GM12878 (cell line): ENCODE data around the gene AGPAT4. TPM values are rescaled to one million over a fixed set of nuclear protein-coding genes. Genes with fewer than 3 reads are reported as not detected.

Source experiments
- ATAC-seq: fragments of 200-7000 bp; cut with Tn5 transposase; 3 replicates; pipeline ENCODE4 v1.9.1; 2020; ENCODE audit warnings: mild to moderate bottlenecking, moderate library complexity
- BruUV-seq: library from RNA; stranded (reverse); fragments of 400-500 nt; replicated peaks from 2 replicates; lab custom pipeline; 2021; lab: Mats Ljungman, UMichigan
- CTCF ChIA-PET: fragments of 300-600 bp; sonication (Branson Sonifier 250); formaldehyde crosslinking; extraction: SDS; loops from one replicate; lab custom pipeline; 2021; ENCODE audit warnings: inconsistent platforms; lab: Yijun Ruan, JAX
- POLR2A ChIA-PET: fragments of 350-600 bp; formaldehyde crosslinking; extraction: SDS; loops from one replicate; lab custom pipeline; 2021; ENCODE audit warnings: inconsistent platforms; lab: Charles Lee
- RAD21 ChIA-PET: fragments of 300-600 bp; sonication (Branson Sonifier 250); formaldehyde crosslinking; loops from one replicate; lab custom pipeline; 2023; ENCODE audit warnings: antibody characterized with exemption; ENCODE audit not compliant: unreplicated experiment; lab: Charles Lee
- SMC1A ChIA-PET: fragments of 300-600 bp; sonication (Branson Sonifier 250); formaldehyde crosslinking; loops from one replicate; lab custom pipeline; 2023; ENCODE audit not compliant: unreplicated experiment, uncharacterized antibody; lab: Charles Lee
- DNase-seq: peaks from one replicate; pipeline ENCODE4 v3.0.0-alpha.2; 2011; ENCODE audit warnings: low read depth, low spot score
- FAIRE-seq: peaks from 3 replicates; lab custom pipeline; 2011; peaks lifted over from hg19 to GRCh38; lab: Jason Lieb, UNC
- H2AFZ ChIP-seq: 2 replicates; pipeline ENCODE4 v1.6.0; 2011; ENCODE audit warnings: low read depth, low read length, control low read depth; ENCODE audit not compliant: control insufficient read depth
- H3K27ac ChIP-seq: 2 replicates; pipeline ENCODE4 v1.5.1; 2011; ENCODE audit warnings: control low read depth; ENCODE audit not compliant: control insufficient read depth, insufficient read depth
- H3K27me3 ChIP-seq, 2 experiments: replicated peaks in 1 of 2; 2 replicates each; pipeline versions ENCODE4 v1.6.0 to v1.6.1; 2011; ENCODE audit warnings: low read length in 1 of 2; ENCODE audit not compliant: control insufficient read depth in 2 of 2, insufficient read depth in 2 of 2
- H3K36me3 ChIP-seq, 2 experiments: 2 replicates each; pipeline ENCODE4 v1.5.1; 2011; ENCODE audit warnings: low read length in 1 of 2; ENCODE audit not compliant: control insufficient read depth in 2 of 2, insufficient read depth in 2 of 2
- H3K4me1 ChIP-seq: 2 replicates; pipeline ENCODE4 v1.6.1; 2011; ENCODE audit warnings: mild to moderate bottlenecking, low read length, moderate library complexity, mixed read lengths; ENCODE audit not compliant: control insufficient read depth, insufficient read depth
- H3K4me2 ChIP-seq: 2 replicates; pipeline ENCODE4 v1.6.0; 2011; ENCODE audit warnings: control low read depth; ENCODE audit not compliant: control insufficient read depth, insufficient read depth
- H3K4me3 ChIP-seq: fragments of 200-600 bp; sonication (generic); 2 replicates; pipeline ENCODE4 v1.5.1; 2016
- H3K79me2 ChIP-seq: 2 replicates; pipeline ENCODE4 v1.6.0; 2011; ENCODE audit warnings: low read length; ENCODE audit not compliant: control insufficient read depth, insufficient read depth
- H3K9ac ChIP-seq: 2 replicates; pipeline ENCODE4 v1.8.0; 2011; ENCODE audit warnings: low read length, control low read depth, mixed read lengths; ENCODE audit not compliant: control insufficient read depth, insufficient read depth
- H3K9me3 ChIP-seq: replicated peaks from 3 replicates; pipeline ENCODE4 v1.5.1; 2011; ENCODE audit warnings: mild to moderate bottlenecking, low read length; ENCODE audit not compliant: control insufficient read depth, insufficient read depth
- H4K20me1 ChIP-seq: 2 replicates; pipeline ENCODE4 v1.6.0; 2011; ENCODE audit not compliant: control insufficient read depth, insufficient read depth
- CEBPZ ChIP-seq: fragments of 150-350 bp; IDR thresholded peaks from 2 replicates; pipeline ENCODE4 v1.6.1; 2016; ENCODE audit warnings: low read depth, low read length
- E2F4 ChIP-seq: IDR thresholded peaks from 2 replicates; pipeline ENCODE4 v1.6.1; 2012; ENCODE audit warnings: low read depth, low read length, improper control_type of control experiment
- HDAC2 ChIP-seq: fragments of 200-600 bp; sonication (generic); IDR thresholded peaks from 2 replicates; pipeline ENCODE4 v1.6.1; 2017
- JUNB ChIP-seq: IDR thresholded peaks from 2 replicates; pipeline ENCODE4 v1.6.1; 2016; ENCODE audit warnings: antibody characterized with exemption, mild to moderate bottlenecking
- MYB ChIP-seq: fragments of 150-350 bp; IDR thresholded peaks from 2 replicates; pipeline ENCODE4 v1.6.1; 2014; ENCODE audit warnings: mild to moderate bottlenecking, low read depth, low read length, borderline replicate concordance
- NBN ChIP-seq: fragments of 450-650 bp; IDR thresholded peaks from 2 replicates; pipeline ENCODE4 v1.6.1; 2016
- NR2C1 ChIP-seq: fragments of 450-650 bp; IDR thresholded peaks from 2 replicates; pipeline ENCODE4 v1.6.1; 2017; ENCODE audit warnings: antibody characterized with exemption, mild to moderate bottlenecking, moderate library complexity
- PAX5 ChIP-seq: IDR thresholded peaks from 2 replicates; pipeline ENCODE4 v1.6.1; 2011; ENCODE audit warnings: low read depth, low read length, borderline replicate concordance
- RAD51 ChIP-seq: fragments of 450-650 bp; IDR thresholded peaks from 2 replicates; pipeline ENCODE4 v1.6.1; 2016; ENCODE audit warnings: moderate library complexity, mild to moderate bottlenecking, inconsistent platforms
- RB1 ChIP-seq: fragments of 450-650 bp; formaldehyde crosslinking; IDR thresholded peaks from 2 replicates; pipeline ENCODE4 v1.6.1; 2017; ENCODE audit warnings: mild to moderate bottlenecking, borderline replicate concordance
- RUNX3 ChIP-seq: IDR thresholded peaks from 2 replicates; pipeline ENCODE4 v1.6.1; 2012; ENCODE audit warnings: low read length, inconsistent platforms
- STAT1 ChIP-seq: fragments of 450-650 bp; conservative IDR thresholded peaks from 2 replicates; pipeline ENCODE4 v1.6.1; 2014; ENCODE audit warnings: antibody characterized with exemption, mild to moderate bottlenecking
- TARDBP ChIP-seq: IDR thresholded peaks from 2 replicates; pipeline ENCODE4 v1.6.1; 2016; ENCODE audit warnings: borderline replicate concordance
- TCF12 ChIP-seq: IDR thresholded peaks from 2 replicates; pipeline ENCODE4 v1.6.1; 2011; ENCODE audit warnings: low read depth, mild to moderate bottlenecking, low read length
- ZNF274 ChIP-seq: IDR thresholded peaks from one replicate; pipeline ENCODE4 v1.8.0; 2011; ENCODE audit not compliant: insufficient read length, insufficient read depth
- WGBS: methylation state at CpG from one replicate; pipeline ENCODE4 v1.1.6; 2016; ENCODE audit warnings: low lambda C conversion rate; ENCODE audit not compliant: insufficient replicate concordance, insufficient coverage; ENCODE audit errors: missing lambda C conversion rate; 5-methylcytosine and 5-hydroxymethylcytosine counted together
- in situ Hi-C: fragments of 300-500 bp; cut with MboI; formaldehyde crosslinking; loops from 9 replicates; pipeline ENCODE4 v1.14.3; 2018; ENCODE audit warnings: mixed read lengths
- intact Hi-C: fragments of 100-400 bp; cut with micrococcal nuclease; formaldehyde crosslinking; loops from one replicate; pipeline ENCODE4 v1.14.2; 2022; ENCODE audit not compliant: unreplicated experiment
- polyA plus RNA-seq, 11 experiments: library from polyadenylated mRNA; depleted of rRNA in 4 of 11; unstranded in 6 of 11; stranded (reverse) in 5 of 11; fragments of >200 nt; fragmentation: Nextera tagmentation in 4 of 11; fragmentation: Illumina TruSeq in 1 of 11; extraction: Ambion mirVana in 4 of 11; extraction: Trizol in 1 of 11; gene quantifications; 1 replicate in 1 of 11; 2 replicates in 10 of 11; pipeline versions ENCODE4 v1.2.1 to v1.2.3, GENCODE V29; 2011 to 2016; ENCODE audit warnings: inconsistent platforms in 2 of 11, missing spikeins in 2 of 11, low read depth in 1 of 11
- total RNA-seq, 4 experiments: library from RNA; depleted of rRNA in 3 of 4; stranded (reverse); fragments of >200 nt in 3 of 4; fragmentation: Illumina TruSeq in 1 of 4; extraction: Trizol in 1 of 4; gene quantifications; 2 replicates each; pipeline versions ENCODE4 v1.2.1 to v1.2.3, GENCODE V29; 2013 to 2021
- TF ChIP-seq, protein P1 (sequence below): IDR thresholded peaks from 2 replicates; pipeline ENCODE4 v1.6.1; 2012; ENCODE audit warnings: low read depth, low read length, improper control_type of control experiment

AGPAT4 gene
- total and polyA plus RNA-seq, 10 of the 15 experiments (the other 5 are each of a cell fraction or from before 2014, with no cell fraction given): 0.34 to 2.2 (median 1.3) TPM

DNA sequence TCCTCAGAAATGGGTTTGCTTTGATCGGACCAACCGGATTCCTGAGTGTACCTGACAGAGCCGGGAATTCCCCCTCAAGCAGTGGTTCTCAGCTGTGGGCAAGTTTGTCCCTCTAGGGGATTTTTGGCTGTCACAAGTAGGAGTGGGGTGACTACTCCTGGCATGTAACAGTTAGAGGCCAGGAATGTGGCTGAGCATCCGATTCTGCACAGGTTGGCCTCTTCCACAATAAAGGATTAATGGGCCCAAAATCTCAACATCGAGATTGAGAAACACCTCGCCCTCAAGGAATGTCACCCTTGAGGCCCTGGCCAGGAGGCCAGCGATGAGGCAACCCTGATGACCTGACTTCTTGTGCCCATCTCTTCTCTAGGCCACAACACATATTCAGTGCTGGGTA lies 7.9 kb downstream of the AGPAT4 start:
- ATAC-seq (peak; percentile 71), DNase-seq (no peak), FAIRE-seq (no peak)
- Histone ChIP-seq H2AFZ (no peak overlapping the region), H3K9me3 (no peaks in the 10 kb centered on the region), H3K36me3 (no peaks in the 10 kb centered on the region), H3K4me3 (no peak overlapping the region), H3K79me2 (no peaks in the 10 kb centered on the region), H3K27me3 (no peaks in the 10 kb centered on the region), H4K20me1 (no peaks in the 10 kb centered on the region), H3K27ac (no peak overlapping the region), H3K4me1 (no peaks in the 10 kb centered on the region), H3K9ac (no peak overlapping the region), H3K4me2 (no peak overlapping the region)
- ChIA-PET POLR2A (no interaction called here), CTCF (no interaction called here), RAD21 (no interaction called here), SMC1A (no interaction called here)
- in situ Hi-C loops: no loop called here
- WGBS: 58% methylated on average over 7 of the region's 7 CpGs
- intact Hi-C loops: no loop called here
- no TSS peak for BruUV-seq
- TF ChIP-seq RUNX3 (peak; percentile 41; the same call in 1 of the 2 replicates), ZNF274 (no peak)

DNA sequence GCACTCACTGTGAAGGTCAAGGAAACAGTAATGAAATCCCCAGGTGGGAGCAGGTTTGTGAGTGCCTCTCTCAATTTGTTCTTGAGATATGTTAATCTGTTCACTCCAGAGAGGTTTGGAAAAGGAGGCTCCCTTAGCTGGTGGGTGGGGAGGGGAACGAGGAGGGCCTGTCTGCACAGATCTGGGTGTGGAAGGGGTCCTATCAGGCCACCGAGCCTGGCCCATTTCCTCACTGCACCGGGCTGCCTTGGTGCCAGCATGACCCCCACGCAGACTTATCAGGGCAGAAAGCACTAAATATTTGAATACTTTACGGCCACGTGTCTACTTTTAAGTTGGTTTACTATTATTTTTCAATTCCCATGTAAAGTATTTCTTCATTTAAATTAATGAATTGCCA lies 8.3 kb downstream of the AGPAT4 start:
- intact Hi-C loops (no loop called here), in situ Hi-C loops (no loop called here)
- no peaks in the 10 kb centered on the region for H3K36me3 ChIP-seq
- H3K4me1 ChIP-seq: no peaks in the 10 kb centered on the region
- BruUV-seq: no TSS peak
- WGBS: 19% methylated on average over 6 of the region's 6 CpGs
- SMC1A ChIA-PET: no interaction called here
- H3K27ac ChIP-seq: no peak overlapping the region
- no peaks in the 10 kb centered on the region for H3K27me3 ChIP-seq
- RAD21 ChIA-PET: no interaction called here
- DNase-seq (no peak), FAIRE-seq (no peak), ATAC-seq (peak; percentile 17; the same call in 1 of the 3 replicates)
- H3K79me2 ChIP-seq: no peaks in the 10 kb centered on the region
- no peak overlapping the region for H3K4me3 ChIP-seq
- no peak overlapping the region for H3K9ac ChIP-seq
- H2AFZ ChIP-seq: no peak overlapping the region
- POLR2A ChIA-PET: no interaction called here
- H4K20me1 ChIP-seq: no peaks in the 10 kb centered on the region
- no peaks in the 10 kb centered on the region for H3K9me3 ChIP-seq
- no peak overlapping the region for H3K4me2 ChIP-seq
- CTCF ChIA-PET: no interaction called here
- TF ChIP-seq NBN (no peak), E2F4 (no peak), NR2C1 (no peak), MYB (no peak), TCF12 (no peak), JUNB (no peak), RB1 (no peak), STAT1 (no peak), HDAC2 (no peak), RAD51 (no peak), PAX5 (no peak), TARDBP (no peak), CEBPZ (no peak)
- TF ChIP-seq, protein P1, sequence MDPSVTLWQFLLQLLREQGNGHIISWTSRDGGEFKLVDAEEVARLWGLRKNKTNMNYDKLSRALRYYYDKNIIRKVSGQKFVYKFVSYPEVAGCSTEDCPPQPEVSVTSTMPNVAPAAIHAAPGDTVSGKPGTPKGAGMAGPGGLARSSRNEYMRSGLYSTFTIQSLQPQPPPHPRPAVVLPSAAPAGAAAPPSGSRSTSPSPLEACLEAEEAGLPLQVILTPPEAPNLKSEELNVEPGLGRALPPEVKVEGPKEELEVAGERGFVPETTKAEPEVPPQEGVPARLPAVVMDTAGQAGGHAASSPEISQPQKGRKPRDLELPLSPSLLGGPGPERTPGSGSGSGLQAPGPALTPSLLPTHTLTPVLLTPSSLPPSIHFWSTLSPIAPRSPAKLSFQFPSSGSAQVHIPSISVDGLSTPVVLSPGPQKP: no peak
